Fibroblast of the aortic adventitia (primary cell): ENCODE results near the gene FBXO28. TPM values are rescaled to one million over a fixed set of nuclear protein-coding genes. Genes with fewer than 3 reads are reported as not detected.
"Not testable (repeated sequence)": the region's sequence is repeated elsewhere in the genome, so short reads cannot be mapped to it uniquely, and the experiment has no call there.

Experiments
- DNase-seq: peaks from one replicate; pipeline ENCODE4 v3.0.0-alpha.2; 2010; ENCODE audit warnings: low read depth
- H3K4me3 ChIP-seq: 2 replicates; pipeline ENCODE4 v1.5.1; 2011; ENCODE audit warnings: low read depth, mild to moderate bottlenecking, control low read depth, low read length, moderate library complexity
- total RNA-seq: library from RNA; depleted of rRNA; stranded (reverse); fragments of >200 nt; gene quantifications from 2 replicates; pipeline ENCODE4 v1.2.3, GENCODE V29; 2012; ENCODE audit warnings: low replicate concordance
- TF ChIP-seq, protein P1 (sequence below): IDR thresholded peaks from 2 replicates; pipeline ENCODE4 v1.5.1; 2011; ENCODE audit warnings: mild to moderate bottlenecking, low read length, control low read depth, inconsistent platforms; ENCODE audit not compliant: insufficient read depth

FBXO28 gene
- total RNA-seq, 1 donor = 37.1 TPM

DNA sequence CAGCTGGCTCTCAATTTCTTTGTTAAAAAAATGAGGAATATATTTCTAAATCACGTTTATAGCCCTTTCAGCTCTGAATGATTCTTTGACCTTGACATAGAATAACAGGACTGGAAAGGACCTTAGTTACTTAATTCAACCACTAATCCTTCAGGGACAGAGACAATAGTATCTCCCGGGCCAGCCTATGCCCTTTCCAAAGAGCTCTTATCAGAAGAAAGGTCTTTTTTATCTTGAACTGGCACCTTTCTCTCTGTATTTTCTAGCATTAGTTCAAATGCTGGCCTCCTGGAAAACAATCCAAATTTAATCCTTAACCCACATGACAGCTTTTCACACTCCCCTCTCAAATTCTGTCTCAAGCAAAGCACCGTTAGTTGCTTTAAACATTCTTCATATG lies 44.8 kb upstream of the FBXO28 start:
- no peak for DNase-seq
- TF ChIP-seq, protein P1, sequence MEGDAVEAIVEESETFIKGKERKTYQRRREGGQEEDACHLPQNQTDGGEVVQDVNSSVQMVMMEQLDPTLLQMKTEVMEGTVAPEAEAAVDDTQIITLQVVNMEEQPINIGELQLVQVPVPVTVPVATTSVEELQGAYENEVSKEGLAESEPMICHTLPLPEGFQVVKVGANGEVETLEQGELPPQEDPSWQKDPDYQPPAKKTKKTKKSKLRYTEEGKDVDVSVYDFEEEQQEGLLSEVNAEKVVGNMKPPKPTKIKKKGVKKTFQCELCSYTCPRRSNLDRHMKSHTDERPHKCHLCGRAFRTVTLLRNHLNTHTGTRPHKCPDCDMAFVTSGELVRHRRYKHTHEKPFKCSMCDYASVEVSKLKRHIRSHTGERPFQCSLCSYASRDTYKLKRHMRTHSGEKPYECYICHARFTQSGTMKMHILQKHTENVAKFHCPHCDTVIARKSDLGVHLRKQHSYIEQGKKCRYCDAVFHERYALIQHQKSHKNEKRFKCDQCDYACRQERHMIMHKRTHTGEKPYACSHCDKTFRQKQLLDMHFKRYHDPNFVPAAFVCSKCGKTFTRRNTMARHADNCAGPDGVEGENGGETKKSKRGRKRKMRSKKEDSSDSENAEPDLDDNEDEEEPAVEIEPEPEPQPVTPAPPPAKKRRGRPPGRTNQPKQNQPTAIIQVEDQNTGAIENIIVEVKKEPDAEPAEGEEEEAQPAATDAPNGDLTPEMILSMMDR = no peak

GRCh38 chr1:224070521-224070920 lies 43.4 kb upstream of the FBXO28 start:
- TF ChIP-seq, protein P1 = no peak
- H3K4me3 ChIP-seq = no peak overlapping the region
- no peak for DNase-seq

More for the DNA sequence above, 44.8 kb upstream of the FBXO28 start:
- no peak overlapping the region for H3K4me3 ChIP-seq

GRCh38 chr1:224076407-224076806 lies 37.5 kb upstream of the FBXO28 start:
- H3K4me3 ChIP-seq = no peak overlapping the region
- TF ChIP-seq, protein P1 = no peak
- no peak for DNase-seq

GRCh38 chr1:224079644-224080043 lies 34.3 kb upstream of the FBXO28 start:
- DNase-seq, H3K4me3 ChIP-seq: not testable (repeated sequence)

GRCh38 chr1:224080115-224080774 lies 33.7 kb upstream of the FBXO28 start:
- no peak overlapping the region for H3K4me3 ChIP-seq
- DNase-seq = peak; percentile 51
- TF ChIP-seq, protein P1 = no peak

DNA sequence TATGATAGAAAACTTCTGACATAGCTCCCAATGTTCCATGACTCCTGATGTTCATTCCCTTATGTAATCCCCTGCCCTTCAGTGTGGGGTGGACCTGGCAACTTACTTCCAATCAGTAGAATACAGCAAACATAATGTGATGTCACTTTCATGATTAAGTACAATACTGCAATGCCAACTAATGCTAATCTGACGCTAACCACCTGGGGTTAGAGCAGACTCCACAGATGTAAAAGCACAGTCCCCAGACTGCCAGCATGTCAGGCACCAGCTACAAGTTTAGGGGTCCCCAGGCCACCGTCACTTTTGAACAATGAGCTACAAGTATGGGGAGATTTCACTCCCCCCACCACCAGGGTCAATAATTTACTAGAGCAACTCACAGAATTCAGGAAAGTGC lies 32.3 kb upstream of the FBXO28 start:
- TF ChIP-seq, protein P1 = no peak
- H3K4me3 ChIP-seq = no peak overlapping the region
- DNase-seq = no peak

DNA sequence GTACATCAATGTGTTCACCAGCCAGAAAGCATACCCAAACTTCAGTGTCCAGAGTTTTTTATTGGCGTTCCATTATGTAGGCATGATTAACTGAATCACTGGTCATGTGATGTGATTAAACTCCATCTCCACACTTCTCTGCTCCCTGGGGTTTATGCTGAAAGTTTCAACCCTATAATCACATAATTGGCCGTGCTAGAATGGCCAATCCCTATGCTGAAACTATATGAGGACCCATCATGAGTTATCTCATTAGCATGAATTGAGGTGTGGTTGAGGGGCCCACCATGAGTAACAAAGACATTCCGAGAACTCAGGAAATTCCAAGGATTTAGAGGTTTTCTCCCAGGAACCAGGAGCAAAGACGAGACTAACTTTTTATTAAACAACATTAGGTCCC lies 31.8 kb upstream of the FBXO28 start:
- DNase-seq = no peak
- TF ChIP-seq, protein P1 = no peak
- H3K4me3 ChIP-seq = no peak overlapping the region
